NCI-H1105 treated with DMSO at 0.1 percent for 48 hours (cell line): Measurements from ENCODE around the gene COPS2.

Experiments
- DNase-seq: peaks from one replicate; lab custom pipeline; 2025; lab: John Stamatoyannopoulos, UW

The COPS2 gene

GRCh38 chr15:49155834-49156627 lies 632 bp upstream of the COPS2 start:
- no peak for DNase-seq

GRCh38 chr15:49154799-49155109 lies 645 bp downstream of the COPS2 start:
- DNase-seq = no peak

- DNase-seq = no peak
These were observed 1.0 kb downstream of the COPS2 start for GRCh38 chr15:49154359-49154758.

- no peak for DNase-seq
These were observed 2.7 kb downstream of the COPS2 start for GRCh38 chr15:49152552-49153312.

GRCh38 chr15:49151831-49152230 lies 3.6 kb downstream of the COPS2 start:
- no peak for DNase-seq

- no peak for DNase-seq
These were observed 6.7 kb downstream of the COPS2 start for GRCh38 chr15:49148727-49149126.

GRCh38 chr15:49148298-49148697 lies 7.1 kb downstream of the COPS2 start:
- no peak for DNase-seq

GRCh38 chr15:49145651-49146609 lies 9.5 kb downstream of the COPS2 start:
- peak; percentile 3 for DNase-seq

GRCh38 chr15:49137861-49138260 lies 17.5 kb downstream of the COPS2 start:
- DNase-seq = no peak

- no peak for DNase-seq
These were observed 19.5 kb downstream of the COPS2 start for GRCh38 chr15:49135911-49136310.

- DNase-seq = no peak
These were observed 20.0 kb downstream of the COPS2 start for GRCh38 chr15:49135342-49135857.

- no peak for DNase-seq
These were observed 20.6 kb downstream of the COPS2 start for GRCh38 chr15:49134683-49135341.

GRCh38 chr15:49131403-49131802 lies 24.0 kb downstream of the COPS2 start:
- no peak for DNase-seq

GRCh38 chr15:49124371-49124770 lies 31.0 kb downstream of the COPS2 start:
- DNase-seq = no peak

- no peak for DNase-seq
These were observed 32.8 kb downstream of the COPS2 start for GRCh38 chr15:49122541-49123062.

- no peak for DNase-seq
These were observed 33.5 kb downstream of the COPS2 start for GRCh38 chr15:49121901-49122300.

- no peak for DNase-seq
These were observed 34.6 kb downstream of the COPS2 start for GRCh38 chr15:49120832-49121231.

GRCh38 chr15:49116108-49116857 lies 39.1 kb downstream of the COPS2 start:
- DNase-seq = no peak

GRCh38 chr15:49115062-49115461 lies 40.3 kb downstream of the COPS2 start:
- no peak for DNase-seq

GRCh38 chr15:49110158-49110944 lies 45.0 kb downstream of the COPS2 start:
- no peak for DNase-seq
